GM18951 (cell line): ENCODE measurements around the gene UBE2L5.

Experiments used
- POLR2A ChIP-seq: IDR thresholded peaks from 4 replicates; pipeline ENCODE4 v1.6.1; 2011; ENCODE audit warnings: mild to moderate bottlenecking; ENCODE audit not compliant: insufficient read length, insufficient read depth; ENCODE audit errors: extremely low read depth
- in situ Hi-C: fragments of 300-500 bp; cut with MboI; formaldehyde crosslinking; loops from one replicate; pipeline ENCODE4 v1.12.0; 2022; ENCODE audit warnings: low sequenced_read_pairs, mixed read lengths, inconsistent platforms; ENCODE audit not compliant: unreplicated experiment

Gene UBE2L5

GRCh38 chr13:30394751-30395191, 27.5 kb upstream of the UBE2L5 start:
- TF ChIP-seq POLR2A = no peak
- in situ Hi-C loops = no loop called here

DNA sequence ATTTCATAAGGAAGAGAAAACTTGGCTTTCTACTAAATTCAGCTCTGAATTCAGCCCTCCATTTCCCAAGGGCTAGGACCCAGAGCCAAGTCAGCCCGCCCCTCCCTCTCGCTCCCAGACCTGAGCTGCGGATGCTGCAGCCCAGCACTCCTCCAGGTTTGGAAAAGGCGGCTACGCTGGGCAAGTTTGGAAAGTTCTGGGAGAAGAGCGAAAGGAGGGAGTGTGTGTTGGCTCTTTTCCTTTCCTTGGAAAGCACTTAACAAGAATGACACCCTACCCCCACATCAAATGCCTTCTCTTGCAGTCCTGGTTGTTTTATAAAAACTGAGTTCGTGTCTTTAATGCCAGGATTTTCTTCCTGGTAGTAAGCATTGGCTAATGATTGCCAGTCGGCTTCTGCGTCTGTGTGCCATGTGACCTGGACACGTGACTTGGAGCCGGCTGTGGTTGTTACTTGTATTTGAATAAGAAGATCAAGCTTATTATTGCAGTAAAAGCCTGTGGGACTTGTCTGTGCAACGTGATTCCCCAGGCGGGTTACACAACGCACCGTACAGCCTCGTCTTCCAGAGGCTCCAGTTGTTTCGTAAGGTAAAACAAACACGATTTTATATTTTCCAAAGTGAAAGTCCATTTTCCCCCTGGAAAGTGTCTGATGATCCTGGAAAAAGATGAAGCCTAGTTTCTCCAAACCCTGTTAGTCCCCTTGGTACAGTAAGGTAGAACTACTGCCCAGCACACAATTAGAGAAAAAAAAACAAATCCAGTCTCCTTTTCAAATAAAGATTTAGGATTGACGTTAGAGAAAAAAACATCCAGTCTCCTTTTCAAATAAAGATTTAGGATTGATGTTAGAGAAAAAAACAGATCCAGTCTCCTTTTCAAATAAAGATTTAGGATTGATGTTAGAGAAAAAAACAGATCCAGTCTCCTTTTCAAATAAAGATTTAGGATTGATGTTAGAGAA, 26.8 kb upstream of the UBE2L5 start:
- peak; percentile 52 for TF ChIP-seq POLR2A
- in situ Hi-C loops = no loop called here

- in situ Hi-C loops = no loop called here
- no peak for TF ChIP-seq POLR2A
These were observed 25.7 kb upstream of the UBE2L5 start for GRCh38 chr13:30396434-30397075.

DNA sequence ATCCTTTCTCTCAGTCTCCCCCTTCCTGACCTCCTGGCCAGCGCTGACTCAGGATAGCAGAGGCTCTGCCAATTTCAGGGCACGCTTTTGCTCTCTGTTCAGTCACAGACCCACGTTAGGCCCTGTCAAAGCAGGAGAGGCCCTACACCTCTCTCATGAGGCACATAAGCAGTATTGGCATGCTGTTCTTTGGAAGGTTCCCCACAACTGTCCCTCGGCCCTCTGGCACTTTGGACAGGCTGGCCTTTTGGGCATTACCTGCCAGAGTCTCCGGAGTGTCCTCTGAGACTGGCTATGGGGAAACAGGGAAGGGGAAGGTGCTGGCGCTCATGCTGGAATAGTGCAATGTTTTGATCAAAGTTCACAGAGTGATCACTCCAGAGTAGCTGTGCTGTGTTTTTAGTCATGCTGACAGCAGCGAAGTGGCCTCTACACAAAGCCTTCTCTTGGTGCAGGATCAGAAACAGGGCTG, 23.7 kb upstream of the UBE2L5 start:
- in situ Hi-C loops = no loop called here
- no peak for TF ChIP-seq POLR2A

DNA sequence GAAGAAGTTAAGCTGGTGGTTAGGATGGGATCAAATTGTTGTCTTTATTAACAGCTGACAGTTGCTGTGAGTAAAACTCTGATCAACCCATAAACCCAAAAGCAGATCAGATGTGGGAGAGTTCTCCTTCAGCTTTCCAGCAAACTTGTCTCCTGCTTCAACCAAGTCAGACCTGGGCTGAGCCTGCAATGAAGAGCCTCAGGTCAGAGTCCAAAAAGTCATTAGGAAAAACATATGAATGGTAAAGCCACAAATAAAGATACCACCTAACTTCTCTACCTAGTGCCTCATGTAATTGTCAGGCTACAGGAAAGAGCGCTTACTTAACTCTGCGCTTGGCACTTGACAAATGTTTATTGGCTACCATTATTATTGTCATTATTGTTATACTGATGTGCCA, 21.9 kb upstream of the UBE2L5 start:
- in situ Hi-C loops = loop anchor here (10.0 kb wide), 1 partner anchor 54 kb away; no protein-coding TSS in a partner anchor
- no peak for TF ChIP-seq POLR2A

- in situ Hi-C loops = loop anchor here (10.0 kb wide), 1 partner anchor 53 kb away; no protein-coding TSS in a partner anchor
- TF ChIP-seq POLR2A = no peak
These were observed 20.9 kb upstream of the UBE2L5 start for GRCh38 chr13:30401347-30401746.

DNA sequence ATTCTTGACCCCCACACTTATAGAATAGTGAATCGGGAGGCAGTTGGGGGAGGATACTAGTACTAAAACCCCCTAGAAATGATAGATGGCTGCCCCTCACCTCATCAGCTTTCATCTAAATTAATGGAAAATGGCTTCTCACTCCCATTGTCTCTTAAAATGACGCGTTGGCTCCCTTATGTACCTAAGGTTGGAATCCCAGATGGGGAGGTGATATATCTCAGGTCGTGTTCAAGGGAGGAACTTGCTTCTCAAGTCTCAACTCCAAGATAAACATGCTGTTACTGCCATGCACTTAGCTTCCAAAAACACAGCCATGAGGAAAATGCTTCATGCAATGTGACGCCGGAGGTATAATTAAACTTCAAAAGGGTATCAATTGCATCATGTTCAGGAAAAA, 18.8 kb upstream of the UBE2L5 start:
- no peak for TF ChIP-seq POLR2A
- in situ Hi-C loops = loop anchor here (10.0 kb wide), 1 partner anchor 51 kb away; no protein-coding TSS in a partner anchor

DNA sequence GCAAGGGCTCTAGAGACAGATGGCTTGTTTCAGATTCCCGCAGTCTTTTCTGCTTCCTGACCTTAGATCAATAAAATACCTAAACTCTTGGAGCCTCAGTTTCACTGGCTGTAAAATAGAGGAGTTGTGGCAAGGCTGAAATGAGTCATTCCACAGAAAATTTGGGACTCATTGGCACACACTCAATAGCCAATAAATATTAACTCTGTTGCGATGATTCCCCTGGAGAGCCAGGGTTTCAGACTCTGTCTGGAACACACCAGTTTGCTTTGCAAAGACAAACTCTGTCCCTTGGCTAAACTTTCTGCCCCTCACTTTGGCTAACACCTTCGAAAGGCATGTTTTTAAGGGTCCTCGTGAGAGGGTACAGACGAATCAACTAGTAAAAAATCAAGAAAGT, 18.1 kb upstream of the UBE2L5 start:
- TF ChIP-seq POLR2A = no peak
- in situ Hi-C loops = loop anchor here (10.0 kb wide), 1 partner anchor 51 kb away; no protein-coding TSS in a partner anchor

- in situ Hi-C loops = loop anchor here (10.0 kb wide), 1 partner anchor 48 kb away; no protein-coding TSS in a partner anchor
- TF ChIP-seq POLR2A = no peak
These were observed 15.4 kb upstream of the UBE2L5 start for GRCh38 chr13:30406779-30407416.

GRCh38 chr13:30408319-30409101, 13.8 kb upstream of the UBE2L5 start:
- TF ChIP-seq POLR2A = peak; percentile 53
- in situ Hi-C loops = loop anchor here (10.0 kb wide), 1 partner anchor 46 kb away; no protein-coding TSS in a partner anchor

GRCh38 chr13:30409886-30410704, 12.2 kb upstream of the UBE2L5 start:
- no peak for TF ChIP-seq POLR2A
- in situ Hi-C loops = loop anchor here (10.0 kb wide), 1 partner anchor 45 kb away; no protein-coding TSS in a partner anchor
